Endothelial cell of umbilical vein (primary cell): ENCODE results near the gene ITIH5. TPM values are rescaled to one million over a fixed set of nuclear protein-coding genes. Genes with fewer than 3 reads are reported as not detected.

Source experiments
- BruUV-seq: library from RNA; stranded (reverse); fragments of 400-500 nt; replicated peaks from 2 replicates; lab custom pipeline; 2021; lab: Mats Ljungman, UMichigan
- CTCF ChIA-PET: fragments of 300-600, 350-600 bp; sonication (Branson Sonifier 250); formaldehyde crosslinking; loops from one replicate; lab custom pipeline; 2021; ENCODE audit warnings: antibody characterized with exemption, inconsistent platforms; lab: Charles Lee
- POLR2A ChIA-PET: fragments of 300-600, 350-600 bp; sonication (Branson Sonifier 250); formaldehyde crosslinking; loops from one replicate; lab custom pipeline; 2021; ENCODE audit warnings: antibody characterized with exemption, inconsistent platforms; lab: Charles Lee
- DNase-seq: peaks from one replicate; pipeline ENCODE4 v3.0.0-alpha.2; 2011; ENCODE audit warnings: low read depth, low spot score
- FAIRE-seq: peaks from 2 replicates; lab custom pipeline; 2011; peaks lifted over from hg19 to GRCh38; lab: Jason Lieb, UNC
- H2AFZ ChIP-seq: 2 replicates; pipeline ENCODE4 v1.6.0; 2012; ENCODE audit warnings: low read depth, low read length, control low read depth, inconsistent platforms
- H3K27ac ChIP-seq: 2 replicates; pipeline ENCODE4 v1.5.1; 2011; ENCODE audit warnings: low read depth, mild to moderate bottlenecking, control low read depth, low read length, moderate library complexity; ENCODE audit not compliant: insufficient read depth
- H3K27me3 ChIP-seq, 2 experiments: 2 replicates each; pipeline versions ENCODE4 v1.6.0 to v1.6.1; 2011; ENCODE audit warnings: low read length in 2 of 2, mixed read lengths in 1 of 2; ENCODE audit not compliant: control insufficient read depth in 2 of 2, insufficient read depth in 2 of 2
- H3K36me3 ChIP-seq, 2 experiments: 2 replicates in 1 of 2; 3 replicates in 1 of 2; pipeline ENCODE4 v1.5.1; 2011; ENCODE audit warnings: low read length in 2 of 2, mild to moderate bottlenecking in 1 of 2, moderate library complexity in 1 of 2; ENCODE audit not compliant: control insufficient read depth in 2 of 2, insufficient read depth in 2 of 2; ENCODE audit errors: extremely low read depth in 1 of 2
- H3K4me1 ChIP-seq: 3 replicates; pipeline ENCODE4 v1.5.1; 2011; ENCODE audit warnings: mild to moderate bottlenecking, low read length; ENCODE audit not compliant: control insufficient read depth, insufficient read depth; ENCODE audit errors: extremely low read depth
- H3K4me2 ChIP-seq: 2 replicates; pipeline ENCODE4 v1.6.1; 2011; ENCODE audit warnings: low read length, control low read depth, mixed read lengths; ENCODE audit not compliant: insufficient read depth
- H3K4me3 ChIP-seq, 3 experiments: fragments of 200-600 bp in 1 of 3; sonication (generic), shearing (Covaris generic) in 1 of 3; replicated peaks in 1 of 3; 2 replicates each; pipeline ENCODE4 v1.5.1; 2011 to 2016; ENCODE audit warnings: control low read depth in 3 of 3, low read length in 3 of 3, mild to moderate bottlenecking in 2 of 3, inconsistent platforms in 1 of 3, low read depth in 1 of 3, moderate library complexity in 1 of 3; ENCODE audit not compliant: insufficient read depth in 1 of 3
- H3K79me2 ChIP-seq: 2 replicates; pipeline ENCODE4 v1.6.0; 2012; ENCODE audit warnings: low read length, inconsistent platforms; ENCODE audit not compliant: control insufficient read depth, insufficient read depth
- H3K9ac ChIP-seq: replicated peaks from 2 replicates; pipeline ENCODE3; 2011; ENCODE audit warnings: low read length, control low read depth; ENCODE audit not compliant: insufficient read depth; ENCODE audit errors: extremely low read depth
- H3K9me1 ChIP-seq: replicated peaks from 3 replicates; pipeline ENCODE4 v1.6.0; 2011; ENCODE audit warnings: mild to moderate bottlenecking, low read length; ENCODE audit not compliant: control insufficient read depth, insufficient read depth; ENCODE audit errors: extremely low read depth
- H3K9me3 ChIP-seq: replicated peaks from 2 replicates; pipeline ENCODE4 v1.5.1; 2012; ENCODE audit warnings: low read length, inconsistent platforms; ENCODE audit not compliant: control insufficient read depth, insufficient read depth
- H4K20me1 ChIP-seq: replicated peaks from 2 replicates; pipeline ENCODE3; 2011; ENCODE audit warnings: mild to moderate bottlenecking, low read length; ENCODE audit not compliant: control insufficient read depth, insufficient read depth; ENCODE audit errors: extremely low read depth
- CTCF ChIP-seq, 2 donors: IDR thresholded peaks; 1 replicate in 1 of 2; 2 replicates in 1 of 2; pipeline ENCODE4 v1.5.1; 2011; ENCODE audit warnings: low read length in 2 of 2, mild to moderate bottlenecking in 2 of 2, moderate library complexity in 2 of 2, control low read depth in 1 of 2, inconsistent platforms in 1 of 2, low read depth in 1 of 2; ENCODE audit not compliant: insufficient read depth in 1 of 2; ENCODE audit errors: extremely low read depth in 1 of 2
- EZH2 ChIP-seq: IDR thresholded peaks from 2 replicates; pipeline ENCODE4 v1.6.1; 2012; ENCODE audit warnings: borderline replicate concordance, low read depth, mild to moderate bottlenecking, moderate library complexity, low read length, inconsistent platforms; ENCODE audit not compliant: severe bottlenecking
- FOS ChIP-seq: IDR thresholded peaks from 2 replicates; pipeline ENCODE4 v1.6.1; 2011; ENCODE audit warnings: mild to moderate bottlenecking, low read length, moderate library complexity, borderline replicate concordance; ENCODE audit not compliant: insufficient read depth
- GATA2 ChIP-seq: IDR thresholded peaks from 2 replicates; pipeline ENCODE4 v1.7.0; 2011; ENCODE audit warnings: low read depth, mild to moderate bottlenecking, moderate library complexity, mixed read lengths, low read length; ENCODE audit not compliant: insufficient read length, insufficient read depth
- MAX ChIP-seq: IDR thresholded peaks from 2 replicates; pipeline ENCODE4 v1.6.1; 2011; ENCODE audit not compliant: insufficient read depth, insufficient read length
- MYC ChIP-seq: IDR thresholded peaks from one replicate; pipeline ENCODE4 v1.6.1; 2011; ENCODE audit warnings: mild to moderate bottlenecking, low read depth, low read length
- POLR2A ChIP-seq: IDR thresholded peaks from 2 replicates; pipeline ENCODE4 v1.6.1; 2012; ENCODE audit warnings: low read depth, mild to moderate bottlenecking, control low read depth, low read length
- POLR2AphosphoS5 ChIP-seq: IDR thresholded peaks from 2 replicates; pipeline ENCODE4 v1.6.1; 2012; ENCODE audit warnings: low read depth, mild to moderate bottlenecking, control low read depth, low read length, moderate library complexity; ENCODE audit not compliant: insufficient read depth
- dilution Hi-C: fragments of 300-500 bp; cut with MboI; formaldehyde crosslinking; loops from one replicate; pipeline ENCODE4 v1.15.0; 2019; ENCODE audit warnings: low sequenced_read_pairs; ENCODE audit not compliant: extremely low pct_ligation_motif_present
- intact Hi-C: fragments of 100-400 bp; cut with micrococcal nuclease; formaldehyde crosslinking; loops from one replicate; pipeline ENCODE4 v1.10.0; 2022
- polyA plus RNA-seq, 4 experiments: library from polyadenylated mRNA; depleted of rRNA in 3 of 4; stranded (reverse) in 3 of 4; unstranded in 1 of 4; fragments of >200 nt; gene quantifications; 2 replicates each; pipeline versions ENCODE4 v1.2.1 to v1.2.3, GENCODE V29; 2011 to 2012; ENCODE audit warnings: missing spikeins in 1 of 4
- total RNA-seq: library from RNA; stranded (reverse); gene quantifications from 2 replicates; pipeline ENCODE4 v1.2.3, GENCODE V29; 2021

ITIH5 gene
- total and polyA plus RNA-seq, 2 donors (not counting 3 experiments of a cell fraction or from before 2014, with no cell fraction given), result not detected

GRCh38 chr10:7664707-7665106 is 2.1 kb downstream of the ITIH5 start:
- POLR2A ChIA-PET, result no interaction called here
- H4K20me1 ChIP-seq, result no peaks in the 10 kb centered on the region
- H3K36me3 ChIP-seq, result no peaks in the 10 kb centered on the region
- no peaks in the 10 kb centered on the region for H3K79me2 ChIP-seq
- dilution Hi-C loops (no loop called here), intact Hi-C loops (no loop called here)
- no TSS peak for BruUV-seq
- DNase-seq, result no peak
- H3K4me3 ChIP-seq, result no peak overlapping the region
- no peaks in the 10 kb centered on the region for H3K4me1 ChIP-seq
- H2AFZ ChIP-seq, result no peak overlapping the region
- H3K4me2 ChIP-seq, result no peak overlapping the region
- no peaks in the 10 kb centered on the region for H3K9me1 ChIP-seq
- FAIRE-seq, result no peak
- peaks cover 21 to 23% of the 10 kb centered on the region in 2 experiments for H3K27me3 ChIP-seq
- no peak overlapping the region for H3K9ac ChIP-seq
- CTCF ChIA-PET, result interaction anchor here (1.8 kb wide), 1 partner anchor 23 kb away, joined by 4 read pairs; no protein-coding TSS in a partner anchor
- TF ChIP-seq POLR2A (no peak), MYC (no peak), POLR2AphosphoS5 (no peak), CTCF (IDR thresholded peaks at IDR 0.05; ENCODE audit: extremely low read depth in 1 of 2, insufficient read depth in 1 of 2, low read depth in 1 of 2, low read length in 2 of 2) (no peak), EZH2 (no peak), FOS (no peak), MAX (no peak), GATA2 (no peak)
- no peak overlapping the region for H3K27ac ChIP-seq
- H3K9me3 ChIP-seq, result no peaks in the 10 kb centered on the region
